ENCODE data around the gene UBXN4. TPM values are rescaled to one million over a fixed set of nuclear protein-coding genes. Genes with fewer than 3 reads are reported as not detected.

UBXN4 gene
- total RNA-seq, 4 donors from 2014 or later: 54.8 to 85.1 (median 77.0) TPM

DNA sequence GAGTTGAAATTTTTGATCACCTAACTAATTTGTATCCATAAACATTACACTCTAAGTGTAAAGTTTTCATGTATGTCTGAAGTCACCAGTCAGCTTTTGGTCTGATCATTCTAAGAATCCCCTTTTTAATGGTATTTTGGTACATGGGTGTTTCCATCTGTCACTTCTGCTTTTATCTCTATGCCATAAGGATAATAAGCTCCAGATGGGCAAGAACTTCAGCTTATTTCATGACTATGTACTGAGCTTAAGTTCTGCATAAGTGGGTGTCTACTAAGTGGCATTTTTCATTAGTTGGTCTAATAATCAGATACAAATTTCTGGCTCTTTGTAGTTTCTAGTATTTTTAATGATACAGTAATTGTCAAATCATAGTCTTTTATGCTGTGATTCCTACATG is 20.4 kb downstream of the UBXN4 start:
- DNase-seq: no peak
- intact Hi-C loops (cut with DNase I; ENCODE audit: low total_unique reads): no loop called here
- ATAC-seq: no peak
- H3K4me3 ChIP-seq: no peak overlapping the region
- no peaks in the 10 kb centered on the region for H3K9me3 ChIP-seq
- TF ChIP-seq, protein P1, sequence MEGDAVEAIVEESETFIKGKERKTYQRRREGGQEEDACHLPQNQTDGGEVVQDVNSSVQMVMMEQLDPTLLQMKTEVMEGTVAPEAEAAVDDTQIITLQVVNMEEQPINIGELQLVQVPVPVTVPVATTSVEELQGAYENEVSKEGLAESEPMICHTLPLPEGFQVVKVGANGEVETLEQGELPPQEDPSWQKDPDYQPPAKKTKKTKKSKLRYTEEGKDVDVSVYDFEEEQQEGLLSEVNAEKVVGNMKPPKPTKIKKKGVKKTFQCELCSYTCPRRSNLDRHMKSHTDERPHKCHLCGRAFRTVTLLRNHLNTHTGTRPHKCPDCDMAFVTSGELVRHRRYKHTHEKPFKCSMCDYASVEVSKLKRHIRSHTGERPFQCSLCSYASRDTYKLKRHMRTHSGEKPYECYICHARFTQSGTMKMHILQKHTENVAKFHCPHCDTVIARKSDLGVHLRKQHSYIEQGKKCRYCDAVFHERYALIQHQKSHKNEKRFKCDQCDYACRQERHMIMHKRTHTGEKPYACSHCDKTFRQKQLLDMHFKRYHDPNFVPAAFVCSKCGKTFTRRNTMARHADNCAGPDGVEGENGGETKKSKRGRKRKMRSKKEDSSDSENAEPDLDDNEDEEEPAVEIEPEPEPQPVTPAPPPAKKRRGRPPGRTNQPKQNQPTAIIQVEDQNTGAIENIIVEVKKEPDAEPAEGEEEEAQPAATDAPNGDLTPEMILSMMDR (IDR thresholded peaks at IDR 0.05 in 4 of 5, conservative IDR thresholded peaks at IDR 0.05 in 1 of 5): no peak
- TF ChIP-seq POLR2A (IDR thresholded peaks at IDR 0.05): no peak
- in situ Hi-C loops (cut with MboI; ENCODE audit: low sequenced_read_pairs in 4 of 4): no loop called here
- H3K36me3 ChIP-seq: peaks cover under 1 to 96% of the 10 kb centered on the region in 2 donors
- no peaks in the 10 kb centered on the region for H3K4me1 ChIP-seq
- H3K27ac ChIP-seq: no peak overlapping the region
- H3K27me3 ChIP-seq: no peaks in the 10 kb centered on the region

DNA sequence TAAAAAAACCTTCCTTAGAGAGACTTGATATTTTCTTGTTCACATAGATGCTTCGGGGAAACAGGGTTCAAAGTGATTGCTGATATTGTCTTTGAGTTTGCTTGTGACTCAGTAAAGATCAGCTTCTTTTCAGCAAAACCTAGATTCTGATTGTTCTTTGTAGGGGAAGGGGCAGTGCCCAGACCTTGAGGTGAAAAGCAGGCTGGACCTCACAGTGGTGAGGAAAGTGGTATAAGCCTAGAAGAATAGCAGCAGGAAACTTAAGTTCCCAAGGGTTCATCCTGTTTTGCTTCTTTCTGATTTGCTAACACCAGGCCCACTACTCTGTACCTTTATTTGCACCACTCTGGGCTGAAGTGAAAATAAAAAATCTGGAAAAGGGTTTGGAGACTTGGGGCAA is 20.9 kb downstream of the UBXN4 start:
- no peaks in the 10 kb centered on the region for H3K27me3 ChIP-seq
- ATAC-seq: no peak
- intact Hi-C loops (cut with DNase I; ENCODE audit: low total_unique reads) (no loop called here), in situ Hi-C loops (cut with MboI; ENCODE audit: low sequenced_read_pairs in 4 of 4) (no loop called here)
- peaks cover 0 to 96% of the 10 kb centered on the region in 2 donors for H3K36me3 ChIP-seq
- DNase-seq: no peak
- H3K27ac ChIP-seq: no peak overlapping the region
- TF ChIP-seq, protein P1 (IDR thresholded peaks at IDR 0.05 in 4 of 5, conservative IDR thresholded peaks at IDR 0.05 in 1 of 5): no peak
- no peak for TF ChIP-seq POLR2A (IDR thresholded peaks at IDR 0.05)
- H3K4me1 ChIP-seq: no peaks in the 10 kb centered on the region
- H3K4me3 ChIP-seq: no peak overlapping the region
- H3K9me3 ChIP-seq: no peaks in the 10 kb centered on the region

DNA sequence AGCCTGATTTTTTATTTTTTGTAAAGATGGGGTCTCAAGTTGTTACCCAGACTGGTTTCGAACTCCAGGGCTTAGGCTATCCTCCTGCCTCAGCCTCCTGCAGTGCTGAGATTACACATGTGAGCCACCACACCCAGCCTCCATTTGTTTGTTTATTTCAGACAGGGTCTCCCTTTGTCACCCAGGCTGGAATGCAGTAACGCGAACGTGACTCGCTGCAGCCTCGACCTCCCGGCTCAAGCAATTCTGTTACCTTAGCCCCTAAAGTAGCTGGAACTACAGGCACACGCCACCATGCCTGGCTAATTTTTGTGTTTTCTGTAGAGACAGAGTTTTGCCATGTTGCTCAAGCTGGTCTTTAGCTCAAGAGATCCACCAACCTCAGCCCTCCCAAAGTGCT is 27.2 kb downstream of the UBXN4 start:
- no peak for ATAC-seq
- Histone ChIP-seq H3K36me3 (peaks cover 4 to 96% of the 10 kb centered on the region in 2 donors), H3K27ac (no peak overlapping the region), H3K27me3 (no peaks in the 10 kb centered on the region), H3K4me1 (no peaks in the 10 kb centered on the region), H3K4me3 (no peak overlapping the region), H3K9me3 (no peaks in the 10 kb centered on the region)
- intact Hi-C loops (cut with DNase I; ENCODE audit: low total_unique reads): no loop called here
- TF ChIP-seq POLR2A (IDR thresholded peaks at IDR 0.05): no peak
- TF ChIP-seq, protein P1 (IDR thresholded peaks at IDR 0.05 in 4 of 5, conservative IDR thresholded peaks at IDR 0.05 in 1 of 5): no peak
- in situ Hi-C loops (cut with MboI; ENCODE audit: low sequenced_read_pairs in 4 of 4): no loop called here
- no peak for DNase-seq

DNA sequence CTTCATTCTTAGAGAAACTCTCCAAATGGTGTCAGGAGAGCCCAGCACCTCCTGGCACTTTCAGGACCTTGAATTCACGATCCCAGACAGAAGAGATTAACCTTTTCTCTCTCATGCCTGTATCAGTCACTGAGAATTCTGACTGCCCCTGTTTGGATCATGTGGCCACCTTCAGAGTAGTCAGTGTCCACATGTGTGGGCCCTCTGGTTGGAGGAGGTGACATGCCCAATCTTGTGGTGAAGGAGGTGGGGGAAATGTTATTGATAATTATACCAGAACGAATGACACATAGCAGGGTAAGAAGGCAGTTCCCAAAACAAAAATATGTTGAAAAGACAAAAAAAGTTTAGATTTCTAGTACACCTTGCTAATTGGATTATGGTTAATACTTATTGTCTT is 31.7 kb downstream of the UBXN4 start:
- Histone ChIP-seq H3K27me3 (no peaks in the 10 kb centered on the region), H3K4me3 (no peak overlapping the region), H3K36me3 (peaks cover 9 to 96% of the 10 kb centered on the region in 2 donors), H3K4me1 (no peaks in the 10 kb centered on the region), H3K27ac (no peak overlapping the region), H3K9me3 (no peaks in the 10 kb centered on the region)
- DNase-seq (no peak), ATAC-seq (no peak)
- intact Hi-C loops (cut with DNase I; ENCODE audit: low total_unique reads): no loop called here
- TF ChIP-seq POLR2A (IDR thresholded peaks at IDR 0.05): no peak
- TF ChIP-seq, protein P1 (IDR thresholded peaks at IDR 0.05 in 4 of 5, conservative IDR thresholded peaks at IDR 0.05 in 1 of 5): no peak
- in situ Hi-C loops (cut with MboI; ENCODE audit: low sequenced_read_pairs in 4 of 4): no loop called here

DNA sequence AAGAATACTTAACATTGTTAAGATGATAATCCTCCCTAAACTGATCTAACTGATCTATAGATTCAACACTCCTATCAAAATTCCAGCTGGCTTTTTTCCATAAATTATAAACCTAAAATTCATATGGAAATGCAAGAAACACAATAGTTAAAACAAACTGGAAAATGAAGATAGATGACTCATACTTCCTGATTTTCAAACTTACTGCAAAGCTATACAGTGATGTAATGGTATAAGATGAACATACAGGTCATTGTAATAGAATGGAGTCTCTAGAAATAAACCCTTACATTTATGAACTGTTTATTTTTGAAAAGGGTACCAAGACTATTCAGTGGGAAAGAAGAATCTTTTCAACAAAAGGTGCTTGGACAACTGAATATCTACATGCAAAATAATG is 32.3 kb downstream of the UBXN4 start:
- H3K4me1 ChIP-seq: no peaks in the 10 kb centered on the region
- no peak for DNase-seq
- no peak for ATAC-seq
- TF ChIP-seq, protein P1 (IDR thresholded peaks at IDR 0.05 in 4 of 5, conservative IDR thresholded peaks at IDR 0.05 in 1 of 5): no peak
- no peak for TF ChIP-seq POLR2A (IDR thresholded peaks at IDR 0.05)
- intact Hi-C loops (cut with DNase I; ENCODE audit: low total_unique reads) (no loop called here), in situ Hi-C loops (cut with MboI; ENCODE audit: low sequenced_read_pairs in 4 of 4) (no loop called here)
- no peaks in the 10 kb centered on the region for H3K27me3 ChIP-seq
- H3K9me3 ChIP-seq: no peaks in the 10 kb centered on the region
- no peak overlapping the region for H3K27ac ChIP-seq
- no peak overlapping the region for H3K4me3 ChIP-seq
- peaks cover 9 to 96% of the 10 kb centered on the region in 2 donors for H3K36me3 ChIP-seq

Data from gastrocnemius medialis (tissue), 4 donors.